GM18520 (cell line): ENCODE results near the gene CLEC1A.

Source experiments
- ATAC-seq: cut with Tn5 transposase; IDR thresholded peaks from one replicate; pipeline ENCODE4 v1.9.1; 2021; ENCODE audit not compliant: unreplicated experiment

The CLEC1A gene

GRCh38 chr12:10098791-10099190 is at the start of gene CLEC1A:
CLEC1A (minus strand) TSS chr12:10098985; CDS start chr12:10098922, 63 bp downstream.
- ATAC-seq, result no peak

- ATAC-seq, result peak; percentile 68
Observed at GRCh38 chr12:10147714-10148403, 49.1 kb upstream of the CLEC1A start.

- no peak for ATAC-seq
Observed at GRCh38 chr12:10142976-10143589, 44.3 kb upstream of the CLEC1A start.

- no peak for ATAC-seq
Observed at GRCh38 chr12:10140001-10140400, 41.2 kb upstream of the CLEC1A start.

- no peak for ATAC-seq
Observed at GRCh38 chr12:10136637-10137205, 37.9 kb upstream of the CLEC1A start.

GRCh38 chr12:10135126-10135525 is 36.3 kb upstream of the CLEC1A start:
- ATAC-seq, result no peak

GRCh38 chr12:10132850-10133370 is 34.1 kb upstream of the CLEC1A start:
- ATAC-seq, result no peak

GRCh38 chr12:10131111-10131690 is 32.4 kb upstream of the CLEC1A start:
- ATAC-seq, result no peak

- peak; percentile 87 for ATAC-seq
Observed at GRCh38 chr12:10130042-10130441, 31.3 kb upstream of the CLEC1A start, which contains the start of gene CLEC7A. CLEC7A (minus strand) TSS chr12:10130199; CDS start chr12:10130082, 117 bp downstream.

- ATAC-seq, result no peak
Observed at GRCh38 chr12:10128687-10129086, 29.9 kb upstream of the CLEC1A start.

- ATAC-seq, result no peak
Observed at GRCh38 chr12:10126413-10126812, 27.6 kb upstream of the CLEC1A start.

GRCh38 chr12:10122689-10123088 is 23.9 kb upstream of the CLEC1A start:
- no peak for ATAC-seq

- no peak for ATAC-seq
Observed at GRCh38 chr12:10121278-10121677, 22.5 kb upstream of the CLEC1A start.

GRCh38 chr12:10119066-10119465 is 20.3 kb upstream of the CLEC1A start:
- ATAC-seq, result no peak

- ATAC-seq, result no peak
Observed at GRCh38 chr12:10115890-10116289, 17.1 kb upstream of the CLEC1A start.

GRCh38 chr12:10115311-10115710 is 16.5 kb upstream of the CLEC1A start:
- no peak for ATAC-seq

- no peak for ATAC-seq
Observed at GRCh38 chr12:10113920-10114319, 15.1 kb upstream of the CLEC1A start.

GRCh38 chr12:10113075-10113474 is 14.3 kb upstream of the CLEC1A start:
- ATAC-seq, result no peak

- ATAC-seq, result no peak
Observed at GRCh38 chr12:10111451-10111850, 12.7 kb upstream of the CLEC1A start.

GRCh38 chr12:10110256-10110844 is 11.6 kb upstream of the CLEC1A start:
- ATAC-seq, result no peak

- ATAC-seq, result no peak
Observed at GRCh38 chr12:10102322-10102721, 3.5 kb upstream of the CLEC1A start.
